ENCODE data around the gene RGL3.
"Not testable (repeated sequence)": the region's sequence is repeated elsewhere in the genome, so short reads cannot be mapped to it uniquely, and the experiment has no call there.

RGL3 gene

DNA sequence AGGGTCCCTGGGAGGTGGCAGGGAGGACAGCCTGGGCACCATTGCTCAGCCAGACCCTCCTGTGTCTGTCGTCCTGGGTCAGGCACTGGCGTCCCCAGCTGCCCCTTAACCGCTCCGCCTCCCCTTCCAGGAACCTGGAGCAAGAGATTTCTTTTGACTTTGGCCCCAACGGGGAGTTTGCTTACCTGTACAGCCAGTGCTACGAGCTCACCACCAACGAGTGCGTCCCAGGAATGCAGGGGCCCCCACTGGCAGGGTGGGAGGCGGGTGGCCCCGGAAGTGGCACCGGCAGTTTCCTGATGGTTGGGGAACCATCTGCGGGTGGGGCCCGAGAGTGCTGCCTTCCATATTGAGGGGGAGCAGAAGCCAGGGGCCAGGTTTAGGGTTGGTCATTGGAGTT lies 29.3 kb upstream of the RGL3 start:
- DNase-seq, result no peak

DNA sequence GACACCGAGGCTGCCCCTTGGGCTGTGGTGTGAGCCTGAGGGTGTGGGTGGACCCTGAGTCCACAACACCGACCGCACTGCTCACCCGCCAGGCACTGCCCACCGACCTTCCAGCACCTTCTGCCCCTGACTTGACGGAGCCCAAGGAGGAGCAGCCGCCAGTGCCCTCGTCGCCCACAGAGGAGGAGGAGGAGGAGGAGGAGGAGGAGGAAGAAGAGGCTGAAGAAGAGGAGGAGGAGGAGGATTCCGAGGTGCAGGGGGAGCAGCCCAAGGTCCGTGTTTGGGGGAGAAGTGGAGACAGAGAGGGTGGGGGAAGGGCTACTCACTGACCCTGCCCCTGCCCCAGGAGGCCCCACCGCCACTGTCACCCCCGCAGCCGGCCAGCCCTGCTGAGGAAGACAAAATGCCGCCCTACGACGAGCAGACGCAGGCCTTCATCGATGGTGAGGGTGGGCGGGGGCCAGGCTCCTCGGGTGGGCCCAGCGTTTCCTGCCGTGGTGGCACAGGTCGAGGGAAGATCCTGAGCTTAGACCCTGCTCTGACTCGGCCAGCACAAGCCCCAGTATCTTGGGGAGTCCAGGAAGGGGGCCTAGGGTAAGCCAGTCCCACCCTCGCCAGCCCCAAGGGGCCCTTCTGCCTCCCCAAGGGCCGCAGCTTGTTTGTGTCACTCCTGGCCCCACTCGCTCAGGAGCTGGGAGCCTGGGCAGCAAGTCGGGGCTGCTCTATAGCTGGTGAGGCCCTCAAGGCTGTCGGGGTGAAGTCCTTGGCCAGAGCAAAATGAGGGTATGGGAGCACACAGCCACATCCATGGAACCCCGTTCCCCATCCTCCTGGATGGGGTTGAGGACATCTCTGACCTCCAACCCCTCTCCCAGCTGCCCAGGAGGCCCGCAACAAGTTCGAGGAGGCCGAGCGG lies 28.5 kb upstream of the RGL3 start:
- no peak for DNase-seq

GRCh38 chr19:11446652-11447301 lies 27.7 kb upstream of the RGL3 start:
- peak; percentile 30 for DNase-seq

DNA sequence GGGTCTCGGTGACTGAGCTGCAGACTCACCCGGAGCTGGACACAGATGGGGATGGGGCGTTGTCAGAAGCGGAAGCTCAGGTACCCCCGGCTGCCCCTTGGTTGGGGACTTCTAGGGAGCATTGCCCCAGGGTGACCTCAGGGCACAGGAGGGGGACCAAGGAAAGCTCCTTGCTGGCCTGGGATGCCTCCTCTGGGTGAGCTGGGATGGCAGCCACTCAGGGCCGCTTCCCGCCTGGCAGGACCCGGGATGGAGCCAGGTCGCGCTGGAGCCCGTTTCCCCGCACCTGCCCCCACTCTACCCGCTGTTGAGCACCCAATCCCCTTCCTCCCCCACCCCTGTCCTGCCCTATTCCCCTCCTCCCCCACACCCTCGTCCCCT lies 27.1 kb upstream of the RGL3 start:
- no peak for DNase-seq

- no peak for DNase-seq
Observed at GRCh38 chr19:11445141-11445540, 26.0 kb upstream of the RGL3 start.

DNA sequence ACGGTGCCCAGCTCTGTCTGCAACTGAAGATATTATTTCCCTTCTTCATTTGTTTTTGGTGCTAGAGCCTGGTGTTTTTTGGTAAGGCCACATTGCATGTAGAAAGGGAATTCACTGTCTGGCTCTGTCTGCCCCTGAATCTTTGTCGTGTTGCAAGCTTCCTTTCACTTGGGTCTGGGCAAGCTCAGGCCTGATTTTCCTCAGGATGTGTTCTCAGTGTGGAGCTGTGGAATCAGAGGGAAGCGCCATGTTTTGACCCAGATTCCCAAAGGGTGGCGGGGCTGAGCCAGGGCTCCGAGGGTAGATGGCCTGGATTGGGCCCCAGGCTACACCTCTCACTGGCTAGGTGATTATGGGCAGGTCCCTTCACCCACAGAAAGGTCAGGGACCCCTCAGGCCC lies 24.9 kb upstream of the RGL3 start:
- no peak for DNase-seq

DNA sequence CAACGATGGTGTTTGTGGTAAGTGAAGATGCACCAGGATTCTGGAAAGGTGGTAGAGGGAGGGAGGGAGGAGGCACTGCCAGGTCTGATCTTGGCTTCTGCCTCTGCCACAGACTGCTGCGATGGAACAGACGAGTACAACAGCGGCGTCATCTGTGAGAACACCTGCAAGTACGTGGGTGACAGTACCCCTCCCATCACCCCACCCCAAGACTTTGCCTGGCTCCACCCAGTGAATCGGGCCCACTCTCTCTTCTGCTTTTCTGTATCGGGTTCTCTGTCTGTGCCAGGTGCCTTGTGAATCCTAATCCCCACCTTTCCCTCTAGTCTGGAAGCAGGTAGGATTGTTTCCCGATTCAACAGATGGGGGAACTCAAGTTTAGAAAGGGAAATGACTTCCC lies 18.8 kb upstream of the RGL3 start:
- DNase-seq, result no peak

DNA sequence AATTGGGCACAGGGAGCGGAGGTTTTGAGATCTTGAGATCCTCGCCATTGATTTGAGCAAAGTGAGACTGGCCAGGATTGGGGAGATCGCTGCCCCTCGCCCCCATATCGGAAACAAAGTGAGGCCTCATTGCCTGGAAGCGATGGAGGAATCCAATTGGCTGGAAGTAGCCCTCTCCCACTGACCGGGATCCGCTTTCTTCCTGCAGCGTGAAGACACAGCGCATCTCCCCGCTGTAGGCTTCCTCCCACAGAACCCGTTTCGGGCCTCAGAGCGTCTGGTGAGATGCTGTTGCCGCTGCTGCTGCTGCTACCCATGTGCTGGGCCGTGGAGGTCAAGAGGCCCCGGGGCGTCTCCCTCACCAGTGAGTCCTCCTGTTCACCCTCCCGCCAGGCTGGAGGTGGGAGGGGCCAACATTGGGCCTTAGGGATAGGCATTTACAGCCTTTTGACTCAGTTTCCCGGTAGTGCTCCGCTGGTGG lies 16.8 kb upstream of the RGL3 start:
- DNase-seq, result peak; percentile 22

GRCh38 chr19:11435057-11435832 lies 16.1 kb upstream of the RGL3 start, which contains the start of the genes ODAD3 and PRKCSH:
Gene ODAD3, minus strand, starts transcription at chr19:11435121. Its CDS starts 105 bp downstream, at chr19:11435016.
Gene PRKCSH, plus strand, starts transcription at chr19:11435635. Its CDS starts 483 bp downstream, at chr19:11436118.
- peak; percentile 99 for DNase-seq

DNA sequence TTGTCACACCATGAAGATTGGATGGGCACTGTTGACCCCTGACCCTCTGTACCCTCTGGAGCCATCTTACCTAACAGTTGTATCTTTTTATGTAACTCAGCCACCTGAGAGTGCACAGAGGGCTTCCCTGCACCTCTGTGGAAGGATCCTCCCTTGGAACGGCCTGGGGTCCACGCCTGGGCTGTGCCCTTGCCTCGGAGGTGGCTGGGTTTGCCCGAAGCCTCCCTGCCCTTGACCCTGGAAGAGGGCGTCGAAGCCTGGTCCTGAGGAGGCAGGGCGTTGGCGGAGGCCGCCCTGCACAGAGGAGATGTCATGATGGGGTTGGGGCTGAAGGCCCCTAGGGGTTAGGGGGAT lies 15.6 kb upstream of the RGL3 start:
- DNase-seq, result no peak

DNA sequence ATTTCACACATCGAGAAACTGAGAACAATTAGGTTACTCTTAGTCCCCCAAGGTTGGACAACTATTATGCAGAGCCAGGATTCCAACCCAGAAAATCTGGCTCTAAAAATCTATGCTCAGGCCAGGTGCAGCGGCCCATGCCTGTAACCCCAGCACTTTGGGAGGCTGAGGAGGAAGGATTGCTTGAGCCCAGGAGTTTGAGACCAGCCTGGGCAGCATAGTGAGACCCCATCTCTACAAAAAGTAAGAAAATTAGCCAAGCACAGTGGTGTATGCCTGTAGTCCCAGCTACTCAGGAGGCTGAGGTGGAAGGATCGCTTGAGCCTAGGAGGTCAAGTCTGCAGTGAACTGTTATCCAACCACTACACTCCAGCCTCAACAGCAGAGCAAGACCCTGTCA lies 14.4 kb upstream of the RGL3 start:
- DNase-seq, result not testable (repeated sequence)

DNA sequence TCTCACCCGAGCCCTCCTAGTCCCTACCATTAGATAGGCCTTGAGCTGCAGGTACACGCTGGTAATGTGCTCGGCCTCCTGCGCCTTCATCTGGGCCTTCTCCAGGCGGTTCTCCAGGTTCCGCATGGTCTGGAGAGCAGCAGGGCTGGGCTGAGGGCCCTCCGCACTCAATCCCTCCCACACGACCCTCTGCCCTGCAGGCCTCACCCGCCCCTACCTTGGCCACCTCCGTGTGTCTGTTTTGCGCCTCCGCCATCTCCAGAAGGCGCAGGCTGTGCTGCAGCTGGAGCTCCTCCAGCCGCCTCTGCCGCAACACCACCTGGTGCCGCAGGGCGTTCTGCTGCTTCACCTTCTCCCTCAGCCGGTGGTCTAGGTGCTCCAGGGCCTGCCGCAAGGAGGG lies 7.5 kb upstream of the RGL3 start:
- no peak for DNase-seq

DNA sequence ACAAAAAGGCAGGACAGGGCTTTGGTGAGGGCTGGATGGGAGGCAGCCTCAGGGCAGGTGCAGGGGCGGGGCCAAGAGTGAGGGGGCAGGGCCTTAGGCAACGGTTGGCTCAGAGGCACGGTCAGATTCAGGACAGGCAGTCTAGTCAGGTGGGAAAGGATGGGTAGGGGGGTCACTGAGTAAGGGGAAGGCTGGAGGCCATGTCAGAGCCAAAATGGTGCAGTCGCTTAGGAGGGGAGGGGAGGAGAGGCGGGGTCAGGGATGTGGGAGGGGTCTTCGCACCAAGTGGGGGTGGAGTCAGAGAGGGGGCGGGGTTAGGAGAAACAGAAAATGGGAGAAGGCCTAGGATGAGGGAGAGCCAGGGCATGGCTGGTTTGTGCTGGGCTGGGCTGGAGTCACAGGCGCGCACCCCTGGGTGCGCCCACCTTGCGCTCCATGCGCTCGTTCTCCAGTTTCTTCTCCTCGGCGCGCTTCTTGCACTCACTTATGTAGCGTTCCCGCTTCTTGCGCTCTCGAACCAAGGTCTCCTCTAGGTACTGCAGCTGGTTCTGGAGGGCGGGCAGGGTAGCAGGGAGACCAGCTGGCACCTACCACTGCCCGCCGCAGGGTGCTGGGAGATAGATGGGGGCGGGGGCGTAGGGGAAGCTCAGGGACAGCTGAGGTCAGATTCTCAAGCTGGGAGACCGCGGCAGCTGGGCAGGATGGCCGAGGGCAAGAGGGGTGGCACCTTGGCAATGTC lies 6.8 kb upstream of the RGL3 start:
- no peak for DNase-seq

DNA sequence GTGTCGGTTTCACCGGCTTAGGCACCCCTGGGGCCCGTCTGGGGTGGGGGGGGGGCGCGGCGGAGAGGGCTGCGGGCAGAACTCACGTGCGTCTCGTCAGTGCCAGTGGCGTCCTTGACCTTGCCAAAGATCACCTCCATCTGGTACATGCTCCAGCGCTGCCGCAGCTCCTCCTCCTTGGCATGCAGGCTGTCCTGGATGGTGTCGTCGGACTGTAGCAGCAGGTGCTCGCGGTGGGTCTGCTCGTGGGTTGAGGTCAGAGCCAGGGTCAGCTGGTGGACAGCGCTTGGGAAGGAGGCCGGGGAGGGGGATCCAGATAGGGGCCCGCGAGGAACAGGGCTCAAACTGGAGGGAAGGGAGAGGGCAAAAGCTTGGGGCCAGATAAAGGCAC lies 4.7 kb upstream of the RGL3 start:
- DNase-seq, result no peak

GRCh38 chr19:11423164-11423790 lies 4.2 kb upstream of the RGL3 start:
- no peak for DNase-seq

- peak; percentile 55 for DNase-seq
Observed at GRCh38 chr19:11422163-11423065, 3.3 kb upstream of the RGL3 start.

DNA sequence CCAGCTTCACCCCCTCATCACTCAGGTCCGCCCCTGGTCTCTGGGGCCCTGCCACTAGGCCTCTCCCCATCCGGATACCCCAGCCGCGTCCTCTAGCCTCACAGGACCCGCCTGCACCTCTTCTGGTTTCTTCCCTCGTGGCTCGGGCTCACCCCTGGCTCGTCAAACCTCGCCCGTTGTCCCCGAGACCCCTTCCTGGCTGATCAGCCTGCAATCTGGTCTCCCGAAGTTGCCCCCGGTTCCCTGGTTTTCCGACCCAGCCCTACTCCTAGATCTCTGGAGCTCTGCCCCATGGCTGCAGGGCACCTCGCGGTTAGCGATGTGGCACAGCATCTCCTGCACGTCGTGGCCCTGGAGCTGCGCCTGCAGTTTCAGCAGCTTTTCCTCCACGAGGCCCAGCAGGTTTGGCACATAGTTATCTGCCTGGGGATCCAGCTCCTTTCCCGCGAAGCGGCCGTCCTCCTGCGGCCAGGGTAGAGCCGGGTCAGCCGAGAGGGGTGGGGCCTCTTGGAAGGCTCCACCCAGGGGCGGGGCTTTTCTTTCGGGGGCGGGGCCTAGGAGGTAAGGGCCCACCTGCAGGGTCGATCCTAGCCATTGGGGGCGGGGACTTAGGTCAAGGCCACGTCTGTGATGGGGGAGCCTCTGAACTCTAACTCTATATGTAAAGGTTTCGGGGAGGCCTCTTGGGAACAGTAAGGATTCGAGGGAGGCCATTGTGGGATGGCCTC lies 2.4 kb upstream of the RGL3 start:
- DNase-seq, result peak; percentile 12

DNA sequence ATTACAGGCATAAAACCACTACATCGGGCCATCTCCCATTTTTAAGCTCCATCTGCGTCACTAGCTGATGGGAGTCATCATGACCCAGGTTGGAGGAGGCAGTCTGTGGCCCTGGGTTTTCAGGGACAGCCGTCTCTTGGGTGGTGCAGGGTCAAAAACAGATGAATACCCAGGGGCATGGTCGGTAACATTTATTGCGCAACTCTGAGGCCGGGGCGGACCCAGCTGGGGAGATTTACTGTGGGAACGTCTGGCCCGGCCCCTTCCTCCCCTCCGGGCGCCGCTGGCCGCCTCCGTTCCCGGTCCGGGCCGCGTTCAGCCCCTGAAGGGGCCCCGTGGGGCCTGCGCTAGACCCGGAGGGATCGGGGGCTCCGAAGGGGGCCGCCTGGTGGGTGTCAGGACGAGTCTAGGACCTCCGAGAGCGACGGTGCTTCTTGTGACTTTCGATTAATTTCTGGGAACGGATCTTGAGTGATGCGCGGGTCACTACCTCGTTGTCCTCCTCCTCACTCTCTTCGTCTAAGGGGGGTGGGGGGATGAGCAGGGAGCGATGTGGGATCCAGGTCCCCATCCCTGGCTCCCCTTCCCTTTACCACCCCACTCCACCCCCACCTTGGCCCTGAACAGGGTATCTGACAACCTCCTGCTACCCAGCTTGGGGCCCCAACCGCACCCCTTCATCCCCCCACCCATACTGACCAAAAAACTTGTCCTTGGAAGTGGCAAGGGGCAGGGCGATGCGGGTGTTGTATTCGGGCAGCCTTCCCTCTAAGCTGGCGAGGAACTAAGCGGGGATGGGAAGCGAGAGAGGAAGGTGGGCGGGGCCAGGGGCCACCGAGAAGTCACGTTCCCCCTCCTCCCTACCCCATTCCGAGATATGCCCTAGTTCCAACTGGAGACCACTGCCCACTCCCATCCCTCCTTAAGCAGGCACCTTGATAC lies 1.6 kb upstream of the RGL3 start:
- DNase-seq, result peak; percentile 19

- no peak for DNase-seq
Observed at GRCh38 chr19:11418094-11418548, 993 bp downstream of the RGL3 start.
